Peyer's patch (tissue), 4 donors: Measurements from ENCODE around the gene HES5. TPM values are rescaled to one million over a fixed set of nuclear protein-coding genes. Genes with fewer than 3 reads are reported as not detected.

Source experiments
- DNase-seq, 3 donors: peaks; one replicate each; pipeline ENCODE4 v3.0.0-alpha.2; 2017 to 2019
- H3K27ac ChIP-seq, 4 donors: fragments of 200-600 bp; sonication (generic); one replicate each; pipeline ENCODE4 v1.5.1; 2016 to 2019
- H3K27me3 ChIP-seq, 2 donors: fragments of 200-600 bp; sonication (generic); one replicate each; pipeline ENCODE4 v1.5.1; 2019
- H3K36me3 ChIP-seq, 3 donors: fragments of 200-600 bp; sonication (generic); one replicate each; pipeline ENCODE4 v1.5.1; 2016 to 2019
- H3K4me1 ChIP-seq, 4 donors: fragments of 200-600 bp; sonication (generic); one replicate each; pipeline ENCODE4 v1.5.1; 2016 to 2019
- H3K4me3 ChIP-seq, 4 donors: fragments of 200-600 bp; sonication (generic); 1 replicate in 3 of 4; 2 replicates in 1 of 4; pipeline ENCODE4 v1.5.1; 2016 to 2019; ENCODE audit warnings: mild to moderate bottlenecking in 1 of 4
- H3K9me3 ChIP-seq, 4 donors: fragments of 200-600 bp; sonication (generic); one replicate each; pipeline ENCODE4 v1.5.1; 2016 to 2019; ENCODE audit warnings: mild to moderate bottlenecking in 1 of 4
- POLR2A ChIP-seq, 2 donors: fragments of 450-650 bp; IDR thresholded peaks; one replicate each; pipeline ENCODE4 v1.5.1; 2017; ENCODE audit warnings: antibody characterized with exemption in 2 of 2, mild to moderate bottlenecking in 2 of 2, moderate library complexity in 2 of 2
- total RNA-seq, 4 donors: library from RNA; depleted of rRNA; stranded (reverse); fragments of >200 nt; gene quantifications; one replicate each; pipeline ENCODE4 v1.1.0, GENCODE V29; 2016
- TF ChIP-seq, protein P1 (sequence below), 6 experiments: fragments of 450-650 bp in 4 of 6; fragments of 200-600 bp in 2 of 6; sonication (generic) in 1 of 6; IDR thresholded peaks; one replicate each; pipeline ENCODE4 v1.5.1; 2017 to 2019; ENCODE audit warnings: antibody characterized with exemption in 6 of 6, mild to moderate bottlenecking in 3 of 6, moderate library complexity in 1 of 6

The HES5 gene
- total RNA-seq, 4 donors from 2014 or later, result 0.88 TPM; not detected in 3

DNA sequence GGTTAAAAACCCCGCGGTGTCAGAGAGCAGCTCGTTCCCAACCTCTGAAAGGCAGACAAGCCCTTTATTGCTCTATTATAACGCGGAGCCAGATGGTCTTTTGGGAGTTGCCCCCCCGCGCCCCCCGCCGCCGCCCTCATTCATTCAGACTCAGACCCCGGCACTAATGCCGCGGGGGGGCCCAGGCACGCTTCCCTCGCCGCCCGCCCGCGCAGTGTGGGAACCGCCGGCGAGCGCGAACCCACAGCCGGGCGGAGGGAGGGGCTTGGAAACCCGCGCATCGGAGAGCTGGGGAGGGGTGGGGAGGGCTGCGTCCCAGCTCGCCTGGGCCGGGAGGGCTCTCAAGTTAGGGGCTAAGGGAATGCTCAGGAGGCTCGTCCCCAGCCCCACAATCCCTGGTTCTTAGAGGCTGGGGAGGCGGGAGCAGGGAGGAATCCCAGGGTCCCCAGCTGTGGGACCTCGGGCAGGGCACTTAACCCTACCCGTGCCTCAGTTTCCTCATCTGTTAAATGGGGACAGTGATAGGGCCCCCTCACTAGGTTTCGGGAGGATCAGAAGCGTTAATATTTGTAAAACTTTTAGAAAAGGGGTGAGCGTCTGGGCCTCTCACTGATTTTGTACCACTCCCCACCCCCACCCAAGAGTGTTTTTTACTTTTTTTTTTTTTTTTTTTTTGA lies 10.9 kb upstream of the HES5 start:
- Histone ChIP-seq H3K4me3 (peak overlapping the region in 1 of 4 donors; percentile 12), H3K27ac (no peak overlapping the region), H3K36me3 (no peaks in the 10 kb centered on the region)

DNA sequence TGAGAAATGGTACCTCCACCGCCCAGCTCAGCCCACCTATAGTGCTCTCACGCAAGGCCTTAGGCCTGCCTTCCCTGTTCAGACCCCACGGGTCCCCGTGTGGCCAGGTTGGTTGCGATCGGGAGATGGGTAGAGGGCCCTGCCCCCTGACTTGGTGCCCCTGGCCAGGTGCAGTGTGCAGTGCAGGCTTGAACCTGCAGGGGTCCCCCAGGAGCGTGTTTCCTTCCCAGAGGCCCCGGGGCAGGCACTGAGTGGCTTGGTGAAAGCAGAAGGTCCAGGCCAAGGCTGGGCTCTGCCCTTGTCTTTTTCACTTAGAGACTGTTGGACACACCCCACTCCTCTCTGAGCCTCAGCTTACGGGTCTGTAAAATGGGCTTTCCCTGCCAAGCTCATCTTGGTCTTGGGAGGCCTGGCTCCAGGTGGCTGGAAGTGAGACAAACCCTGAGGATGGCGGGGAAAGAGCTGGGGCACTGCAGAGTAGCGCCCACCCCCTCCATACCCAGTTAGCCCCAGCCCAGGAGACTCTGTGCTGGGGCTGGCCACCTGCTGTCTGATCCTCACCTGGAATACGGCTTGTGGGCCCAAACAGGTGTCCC lies 9.3 kb upstream of the HES5 start:
- H3K4me3 ChIP-seq, result no peak overlapping the region
- peaks cover 0 to 48% (median 8%) of the 10 kb centered on the region in 4 donors for H3K4me1 ChIP-seq
- no peaks in the 10 kb centered on the region for H3K9me3 ChIP-seq
- H3K27ac ChIP-seq, result no peak overlapping the region
- DNase-seq, result no peak
- TF ChIP-seq, protein P1, sequence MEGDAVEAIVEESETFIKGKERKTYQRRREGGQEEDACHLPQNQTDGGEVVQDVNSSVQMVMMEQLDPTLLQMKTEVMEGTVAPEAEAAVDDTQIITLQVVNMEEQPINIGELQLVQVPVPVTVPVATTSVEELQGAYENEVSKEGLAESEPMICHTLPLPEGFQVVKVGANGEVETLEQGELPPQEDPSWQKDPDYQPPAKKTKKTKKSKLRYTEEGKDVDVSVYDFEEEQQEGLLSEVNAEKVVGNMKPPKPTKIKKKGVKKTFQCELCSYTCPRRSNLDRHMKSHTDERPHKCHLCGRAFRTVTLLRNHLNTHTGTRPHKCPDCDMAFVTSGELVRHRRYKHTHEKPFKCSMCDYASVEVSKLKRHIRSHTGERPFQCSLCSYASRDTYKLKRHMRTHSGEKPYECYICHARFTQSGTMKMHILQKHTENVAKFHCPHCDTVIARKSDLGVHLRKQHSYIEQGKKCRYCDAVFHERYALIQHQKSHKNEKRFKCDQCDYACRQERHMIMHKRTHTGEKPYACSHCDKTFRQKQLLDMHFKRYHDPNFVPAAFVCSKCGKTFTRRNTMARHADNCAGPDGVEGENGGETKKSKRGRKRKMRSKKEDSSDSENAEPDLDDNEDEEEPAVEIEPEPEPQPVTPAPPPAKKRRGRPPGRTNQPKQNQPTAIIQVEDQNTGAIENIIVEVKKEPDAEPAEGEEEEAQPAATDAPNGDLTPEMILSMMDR (IDR thresholded peaks at IDR 0.05), result peak in 4 of 6 experiments; percentile 10 to 36 (median 30)
- TF ChIP-seq POLR2A (IDR thresholded peaks at IDR 0.05), result no peak
- H3K27me3 ChIP-seq, result peaks cover 0 to 7% of the 10 kb centered on the region in 2 donors
- no peaks in the 10 kb centered on the region for H3K36me3 ChIP-seq

More for the DNA sequence above, 10.9 kb upstream of the HES5 start:
- DNase-seq, result no peak
- peaks cover 0 to 7% of the 10 kb centered on the region in 2 donors for H3K27me3 ChIP-seq
- no peaks in the 10 kb centered on the region for H3K9me3 ChIP-seq
- TF ChIP-seq, protein P1 (IDR thresholded peaks at IDR 0.05), result no peak
- peaks cover 0 to 52% (median 12%) of the 10 kb centered on the region in 4 donors for H3K4me1 ChIP-seq

DNA sequence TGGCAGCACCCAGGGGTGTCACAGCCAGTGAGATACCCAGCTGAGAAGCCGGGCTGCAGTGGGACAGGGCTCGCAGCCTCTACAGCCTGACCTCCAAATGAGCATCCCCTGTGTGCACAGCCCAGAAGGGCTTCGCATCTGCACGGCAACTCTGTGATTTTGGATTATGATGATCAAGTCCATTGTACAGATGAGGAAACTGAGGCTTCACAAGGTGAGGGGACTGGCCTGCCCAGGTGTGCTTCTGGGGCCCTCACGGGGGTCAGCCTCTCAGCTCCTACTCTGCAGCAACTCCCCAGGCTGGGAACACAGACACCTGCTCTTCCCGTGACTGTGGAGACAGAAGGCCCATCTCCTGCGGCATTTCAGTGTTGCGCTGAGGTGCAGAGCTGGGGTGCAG lies 8.8 kb upstream of the HES5 start:
- H3K4me1 ChIP-seq, result peaks cover 0 to 43% (median 8%) of the 10 kb centered on the region in 4 donors
- H3K9me3 ChIP-seq, result no peaks in the 10 kb centered on the region
- TF ChIP-seq, protein P1 (IDR thresholded peaks at IDR 0.05), result no peak
- H3K27me3 ChIP-seq, result peaks cover 0 to 7% of the 10 kb centered on the region in 2 donors
- no peaks in the 10 kb centered on the region for H3K36me3 ChIP-seq
- DNase-seq, result no peak
- no peak overlapping the region for H3K4me3 ChIP-seq
- no peak overlapping the region for H3K27ac ChIP-seq

DNA sequence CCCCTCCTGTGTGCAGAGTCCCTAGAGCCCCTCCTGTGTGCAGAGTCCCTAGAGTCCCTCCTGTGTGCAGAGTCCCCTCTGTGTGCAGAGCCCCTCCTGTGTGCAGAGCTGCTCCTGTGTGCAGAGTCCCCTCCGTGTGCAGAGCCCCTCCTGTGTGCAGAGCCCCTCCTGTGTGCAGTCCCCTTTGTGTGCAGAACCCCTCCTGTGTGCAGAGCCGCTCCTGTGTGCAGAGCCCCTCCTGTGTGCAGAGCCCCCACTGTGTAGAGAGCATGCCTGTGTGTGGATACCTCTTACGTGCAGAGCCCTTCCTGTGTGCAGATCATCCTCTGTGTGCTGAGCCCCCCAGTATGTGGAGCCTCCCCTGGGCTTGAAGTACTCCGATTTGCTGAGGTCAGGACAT lies 8.3 kb upstream of the HES5 start:
- Histone ChIP-seq H3K4me1 (peaks cover 0 to 38% (median 8%) of the 10 kb centered on the region in 4 donors), H3K9me3 (no peaks in the 10 kb centered on the region), H3K4me3 (no peak overlapping the region), H3K27ac (no peak overlapping the region), H3K36me3 (no peaks in the 10 kb centered on the region), H3K27me3 (peaks cover 0 to 7% of the 10 kb centered on the region in 2 donors)
- no peak for TF ChIP-seq POLR2A (IDR thresholded peaks at IDR 0.05)
- TF ChIP-seq, protein P1 (IDR thresholded peaks at IDR 0.05), result no peak
- no peak for DNase-seq

DNA sequence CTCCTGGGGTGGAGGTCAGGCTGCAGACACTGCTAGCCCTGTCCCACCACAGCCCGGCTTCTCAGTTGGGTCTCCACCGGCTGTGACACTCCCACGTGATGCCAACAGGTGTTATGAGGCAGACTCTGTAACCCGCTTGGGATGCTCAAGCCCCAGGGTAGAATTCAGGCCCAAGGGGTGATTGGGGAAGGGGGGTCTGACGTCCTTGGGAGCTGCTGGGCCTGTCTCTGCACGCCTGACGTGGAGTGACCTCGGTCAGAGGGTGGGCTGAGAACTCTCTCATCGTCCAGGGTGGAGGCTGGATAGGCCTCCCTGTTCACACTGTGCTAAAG lies 7.7 kb upstream of the HES5 start:
- H3K27me3 ChIP-seq, result peaks cover 0 to 7% of the 10 kb centered on the region in 2 donors
- no peaks in the 10 kb centered on the region for H3K9me3 ChIP-seq
- DNase-seq, result no peak
- H3K27ac ChIP-seq, result no peak overlapping the region
- peaks cover 0 to 36% (median 8%) of the 10 kb centered on the region in 4 donors for H3K4me1 ChIP-seq
- no peaks in the 10 kb centered on the region for H3K36me3 ChIP-seq
- no peak for TF ChIP-seq POLR2A (IDR thresholded peaks at IDR 0.05)
- TF ChIP-seq, protein P1 (IDR thresholded peaks at IDR 0.05), result no peak
- H3K4me3 ChIP-seq, result no peak overlapping the region
